ENCODE data around the gene DGKG. TPM values are rescaled to one million over a fixed set of nuclear protein-coding genes. Genes with fewer than 3 reads are reported as not detected.

Gene DGKG
- total RNA-seq, 1 donor from 2014 or later, result 5.7 TPM

- H3K4me3 ChIP-seq, result no peak overlapping the region
- no peak overlapping the region for H3K27ac ChIP-seq
- TF ChIP-seq CTCF (IDR thresholded peaks at IDR 0.05), result no peak
- H3K27me3 ChIP-seq (ENCODE audit: low read depth), result no peaks in the 10 kb centered on the region
- intact Hi-C loops (cut with DNase I), result no loop called here
- DNase-seq (no peak), ATAC-seq (peak; percentile 36 to 65)
- peaks cover 18% of the 10 kb centered on the region for H3K4me1 ChIP-seq
- no peaks in the 10 kb centered on the region for H3K9me3 ChIP-seq
- H3K36me3 ChIP-seq, result no peaks in the 10 kb centered on the region
These were observed 20.3 kb upstream of the DGKG start for GRCh38 chr3:186382217-186382885.

GRCh38 chr3:186381424-186382216, 19.6 kb upstream of the DGKG start:
- H3K27ac ChIP-seq, result no peak overlapping the region
- no peak for TF ChIP-seq CTCF (IDR thresholded peaks at IDR 0.05)
- no peaks in the 10 kb centered on the region for H3K27me3 ChIP-seq (ENCODE audit: low read depth)
- H3K9me3 ChIP-seq, result no peaks in the 10 kb centered on the region
- H3K4me3 ChIP-seq, result no peak overlapping the region
- no peaks in the 10 kb centered on the region for H3K36me3 ChIP-seq
- ATAC-seq, result peak; percentile 26 to 59
- no peak for DNase-seq
- peaks cover 18% of the 10 kb centered on the region for H3K4me1 ChIP-seq
- intact Hi-C loops (cut with DNase I), result no loop called here

- no peak for TF ChIP-seq CTCF (IDR thresholded peaks at IDR 0.05)
- ATAC-seq (no peak), DNase-seq (no peak)
- Histone ChIP-seq H3K9me3 (no peaks in the 10 kb centered on the region), H3K36me3 (no peaks in the 10 kb centered on the region), H3K27me3 (ENCODE audit: low read depth) (no peaks in the 10 kb centered on the region), H3K27ac (no peak overlapping the region), H3K4me3 (no peak overlapping the region), H3K4me1 (peaks cover 18% of the 10 kb centered on the region)
- intact Hi-C loops (cut with DNase I), result no loop called here
These were observed 18.8 kb upstream of the DGKG start for GRCh38 chr3:186380622-186381380.

- peaks cover 3% of the 10 kb centered on the region for H3K27me3 ChIP-seq (ENCODE audit: low read depth)
- no peak for DNase-seq
- H3K27ac ChIP-seq, result no peak overlapping the region
- H3K4me1 ChIP-seq, result no peaks in the 10 kb centered on the region
- TF ChIP-seq CTCF (IDR thresholded peaks at IDR 0.05), result no peak
- no peak for ATAC-seq
- no peak overlapping the region for H3K4me3 ChIP-seq
- no peaks in the 10 kb centered on the region for H3K36me3 ChIP-seq
- no peaks in the 10 kb centered on the region for H3K9me3 ChIP-seq
- intact Hi-C loops (cut with DNase I), result no loop called here
These were observed 13.4 kb upstream of the DGKG start for GRCh38 chr3:186375443-186375842.

- intact Hi-C loops (cut with DNase I), result no loop called here
- no peaks in the 10 kb centered on the region for H3K36me3 ChIP-seq
- no peak overlapping the region for H3K4me3 ChIP-seq
- no peak overlapping the region for H3K27ac ChIP-seq
- peaks cover 3% of the 10 kb centered on the region for H3K27me3 ChIP-seq (ENCODE audit: low read depth)
- no peaks in the 10 kb centered on the region for H3K4me1 ChIP-seq
- no peak for DNase-seq
- peak in 1 of 2 donors; percentile 23 for ATAC-seq
- no peak for TF ChIP-seq CTCF (IDR thresholded peaks at IDR 0.05)
- no peaks in the 10 kb centered on the region for H3K9me3 ChIP-seq
These were observed 12.3 kb upstream of the DGKG start for GRCh38 chr3:186374376-186374775.
